Sigmoid colon (tissue), 7 donors: Measurements from ENCODE around the gene IGSF9B. TPM values are rescaled to one million over a fixed set of nuclear protein-coding genes. Genes with fewer than 3 reads are reported as not detected.

Experiments
- DNase-seq: peaks from one replicate; pipeline ENCODE4 v3.0.0-alpha.2; 2019
- H3K27ac ChIP-seq, 4 donors: fragments of 200-600 bp; sonication (generic); one replicate each; pipeline ENCODE4 v1.5.1; 2016 to 2019; ENCODE audit warnings: mild to moderate bottlenecking in 1 of 4
- H3K27me3 ChIP-seq, 3 donors: fragments of 200-600 bp; sonication (generic); one replicate each; pipeline ENCODE4 v1.5.1; 2019; ENCODE audit warnings: mild to moderate bottlenecking in 1 of 3
- H3K36me3 ChIP-seq, 4 donors: fragments of 200-600 bp; sonication (generic); one replicate each; pipeline ENCODE4 v1.5.1; 2016 to 2019
- H3K4me1 ChIP-seq, 4 donors: fragments of 200-600 bp; sonication (generic); one replicate each; pipeline ENCODE4 v1.5.1; 2017 to 2019
- H3K4me3 ChIP-seq, 4 donors: fragments of 200-600 bp; sonication (generic); one replicate each; pipeline ENCODE4 v1.5.1; 2017 to 2019; ENCODE audit warnings: mild to moderate bottlenecking in 2 of 4, moderate library complexity in 1 of 4
- H3K9me3 ChIP-seq, 4 donors: fragments of 200-600 bp in 3 of 4; sonication (generic) in 3 of 4; one replicate each; pipeline versions ENCODE4 v1.5.1 to v1.6.1; 2013 to 2019
- CTCF ChIP-seq, 4 experiments: fragments of 450-650 bp in 3 of 4; fragments of 200-600 bp in 1 of 4; IDR thresholded peaks; one replicate each; pipeline ENCODE4 v1.5.1; 2016 to 2019; ENCODE audit warnings: antibody characterized with exemption in 4 of 4, mild to moderate bottlenecking in 3 of 4, moderate library complexity in 2 of 4
- EP300 ChIP-seq, 4 donors: sonication (generic); formaldehyde crosslinking; IDR thresholded peaks; one replicate each; pipeline ENCODE4 v1.6.1; 2017; ENCODE audit warnings: antibody characterized with exemption in 4 of 4
- POLR2A ChIP-seq, 2 donors: fragments of 450-650 bp; IDR thresholded peaks; one replicate each; pipeline ENCODE4 v1.6.1; 2016; ENCODE audit warnings: antibody characterized with exemption in 2 of 2, mild to moderate bottlenecking in 2 of 2, moderate library complexity in 2 of 2
- POLR2AphosphoS5 ChIP-seq, 4 donors: sonication (generic); formaldehyde crosslinking; IDR thresholded peaks; one replicate each; pipeline ENCODE4 v1.6.1; 2017; ENCODE audit warnings: antibody characterized with exemption in 4 of 4
- WGBS, 2 donors: extraction: QIAGEN DNeasy Blood & Tissue Kit; methylation state at CpG; one replicate each; pipeline ENCODE4 v1.1.7; 2013; 5-methylcytosine and 5-hydroxymethylcytosine counted together
- intact Hi-C: fragments of 100-400 bp; cut with DNase I; formaldehyde crosslinking; loops from one replicate; pipeline ENCODE4 v1.15.1; 2023
- polyA plus RNA-seq, 3 donors: library from polyadenylated mRNA; stranded (reverse); fragments of 200-250 nt; gene quantifications; one replicate each; pipeline ENCODE4 v1.2.3, GENCODE V29; 2013
- total RNA-seq, 4 donors: library from RNA; depleted of rRNA; stranded (reverse); fragments of >200 nt; gene quantifications; one replicate each; pipeline ENCODE4 v1.1.0, GENCODE V29; 2016
- donor health status: healthy with polysubstance abuse.
- donor health status: Bipolar disorder and iron deficiency.
- donor health status: healthy.

IGSF9B gene
- total and polyA plus RNA-seq, 7 donors, result under 0.01 to 53.7 (median 14.8) TPM; not detected in 1

GRCh38 chr11:133937468-133937867 lies 19.3 kb downstream of the IGSF9B start:
- Histone ChIP-seq H3K4me1 (no peaks in the 10 kb centered on the region), H3K27me3 (no peaks in the 10 kb centered on the region), H3K9me3 (no peaks in the 10 kb centered on the region), H3K36me3 (peaks cover 5 to 77% (median 26%) of the 10 kb centered on the region in 4 donors), H3K4me3 (no peak overlapping the region), H3K27ac (no peak overlapping the region)
- WGBS, 2 donors, result 95 to 96% methylated on average over 16 of the region's 16 CpGs
- TF ChIP-seq EP300 (IDR thresholded peaks at IDR 0.05) (no peak), POLR2A (IDR thresholded peaks at IDR 0.05) (no peak), POLR2AphosphoS5 (IDR thresholded peaks at IDR 0.05) (no peak), CTCF (IDR thresholded peaks at IDR 0.05) (no peak)
- intact Hi-C loops, result no loop called here
- DNase-seq, result no peak

GRCh38 chr11:133937015-133937414 lies 19.8 kb downstream of the IGSF9B start:
- TF ChIP-seq EP300 (IDR thresholded peaks at IDR 0.05) (no peak), POLR2A (IDR thresholded peaks at IDR 0.05) (no peak), CTCF (IDR thresholded peaks at IDR 0.05) (no peak), POLR2AphosphoS5 (IDR thresholded peaks at IDR 0.05) (no peak)
- intact Hi-C loops, result no loop called here
- Histone ChIP-seq H3K4me3 (no peak overlapping the region), H3K27ac (no peak overlapping the region), H3K36me3 (peaks cover 5 to 78% (median 26%) of the 10 kb centered on the region in 4 donors), H3K9me3 (no peaks in the 10 kb centered on the region), H3K27me3 (no peaks in the 10 kb centered on the region), H3K4me1 (no peaks in the 10 kb centered on the region)
- DNase-seq, result no peak
- 86 to 93% methylated on average over 13 of the region's 13 CpGs for WGBS, 2 donors

- DNase-seq, result no peak
- 81 to 89% methylated on average over 9 of the region's 9 CpGs for WGBS, 2 donors
- TF ChIP-seq EP300 (IDR thresholded peaks at IDR 0.05) (no peak), CTCF (IDR thresholded peaks at IDR 0.05) (no peak), POLR2AphosphoS5 (IDR thresholded peaks at IDR 0.05) (no peak), POLR2A (IDR thresholded peaks at IDR 0.05) (no peak)
- intact Hi-C loops, result no loop called here
- Histone ChIP-seq H3K27ac (no peak overlapping the region), H3K27me3 (no peaks in the 10 kb centered on the region), H3K9me3 (no peaks in the 10 kb centered on the region), H3K4me3 (no peak overlapping the region), H3K36me3 (peaks cover 5 to 79% (median 26%) of the 10 kb centered on the region in 4 donors), H3K4me1 (no peaks in the 10 kb centered on the region)
Measured at GRCh38 chr11:133936592-133936991, 20.2 kb downstream of the IGSF9B start.

- intact Hi-C loops, result no loop called here
- Histone ChIP-seq H3K9me3 (no peaks in the 10 kb centered on the region), H3K27ac (no peak overlapping the region), H3K27me3 (no peaks in the 10 kb centered on the region), H3K36me3 (peaks cover 5 to 80% (median 25%) of the 10 kb centered on the region in 4 donors), H3K4me1 (no peaks in the 10 kb centered on the region), H3K4me3 (no peak overlapping the region)
- WGBS, 2 donors, result 72 to 90% methylated on average over 13 of the region's 13 CpGs
- TF ChIP-seq POLR2AphosphoS5 (IDR thresholded peaks at IDR 0.05) (no peak), POLR2A (IDR thresholded peaks at IDR 0.05) (no peak), CTCF (IDR thresholded peaks at IDR 0.05) (no peak)
- DNase-seq, result no peak
Measured at GRCh38 chr11:133936136-133936535, 20.6 kb downstream of the IGSF9B start.

- 97 to 98% methylated on average over 15 of the region's 15 CpGs for WGBS, 2 donors
- no peaks in the 10 kb centered on the region for H3K27me3 ChIP-seq
- no peak overlapping the region for H3K27ac ChIP-seq
- intact Hi-C loops, result no loop called here
- TF ChIP-seq EP300 (IDR thresholded peaks at IDR 0.05), result no peak
- TF ChIP-seq CTCF (IDR thresholded peaks at IDR 0.05), result no peak
- no peak for TF ChIP-seq POLR2A (IDR thresholded peaks at IDR 0.05)
- no peak for TF ChIP-seq POLR2AphosphoS5 (IDR thresholded peaks at IDR 0.05)
- no peak for DNase-seq
- H3K4me3 ChIP-seq, result no peak overlapping the region
- peaks cover 5 to 79% (median 25%) of the 10 kb centered on the region in 4 donors for H3K36me3 ChIP-seq
- H3K4me1 ChIP-seq, result no peaks in the 10 kb centered on the region
- no peaks in the 10 kb centered on the region for H3K9me3 ChIP-seq
Measured at GRCh38 chr11:133935551-133935910, 21.2 kb downstream of the IGSF9B start.
